HepG2 (cell line): ENCODE measurements around the gene RAB28.

Experiments
- CBFB ChIP-seq: sonication (generic); formaldehyde crosslinking; IDR thresholded peaks from 2 replicates; pipeline ENCODE4 v1.4.0; 2020; ENCODE audit warnings: missing genetic modification reagents
- EP300 ChIP-seq, 3 experiments: sonication (generic) in 1 of 3; formaldehyde crosslinking in 1 of 3; IDR thresholded peaks; 2 replicates each; pipeline versions ENCODE4 v1.5.1 to v1.6.1; 2011 to 2020; ENCODE audit warnings: low read depth in 2 of 3, low read length in 2 of 3, borderline replicate concordance in 1 of 3, improper control_type of control experiment in 1 of 3, mild to moderate bottlenecking in 1 of 3, missing genetic modification reagents in 1 of 3, moderate library complexity in 1 of 3
- EZH2 ChIP-seq: conservative IDR thresholded peaks from 2 replicates; pipeline ENCODE4 v1.6.1; 2012; ENCODE audit warnings: mild to moderate bottlenecking, low read depth, low read length, moderate library complexity
- GPN1 ChIP-seq: sonication (generic); formaldehyde crosslinking; IDR thresholded peaks from 2 replicates; pipeline ENCODE4 v1.5.1; 2020; ENCODE audit warnings: missing genetic modification reagents, borderline replicate concordance
- KAT7 ChIP-seq: IDR thresholded peaks from 2 replicates; pipeline ENCODE4 v1.6.1; 2018; ENCODE audit warnings: borderline replicate concordance, missing compliant biosample characterization
- KDM5B ChIP-seq: sonication (generic); formaldehyde crosslinking; IDR thresholded peaks from 2 replicates; pipeline ENCODE4 v1.4.0; 2020; ENCODE audit warnings: missing genetic modification reagents, mild to moderate bottlenecking, borderline replicate concordance
- POLR2A ChIP-seq, 2 experiments: IDR thresholded peaks; 2 replicates each; pipeline ENCODE4 v1.6.1; 2011; ENCODE audit warnings: low read depth in 2 of 2, low read length in 2 of 2, mild to moderate bottlenecking in 1 of 2, moderate library complexity in 1 of 2; ENCODE audit not compliant: insufficient read depth in 1 of 2
- PREB ChIP-seq: sonication (generic); formaldehyde crosslinking; IDR thresholded peaks from 2 replicates; pipeline ENCODE4 v1.4.0; 2020; ENCODE audit warnings: missing genetic modification reagents
- SAFB2 ChIP-seq: sonication (generic); formaldehyde crosslinking; IDR thresholded peaks from 2 replicates; pipeline ENCODE4 v1.5.1; 2020; ENCODE audit warnings: missing genetic modification reagents, low read depth, mild to moderate bottlenecking, borderline replicate concordance
- TAF1 ChIP-seq: sonication (generic); formaldehyde crosslinking; IDR thresholded peaks from 2 replicates; pipeline ENCODE4 v1.4.0; 2020; ENCODE audit warnings: missing genetic modification reagents
- ZBTB43 ChIP-seq: sonication (generic); formaldehyde crosslinking; conservative IDR thresholded peaks from 2 replicates; pipeline ENCODE4 v1.4.0; 2020; ENCODE audit warnings: missing genetic modification reagents
- ZNF484 ChIP-seq: sonication (generic); formaldehyde crosslinking; IDR thresholded peaks from 2 replicates; pipeline ENCODE4 v1.5.1; 2020; ENCODE audit warnings: mild to moderate bottlenecking, low read depth, missing genetic modification reagents, borderline replicate concordance
- ZSCAN25 ChIP-seq: sonication (generic); formaldehyde crosslinking; IDR thresholded peaks from 2 replicates; pipeline ENCODE4 v1.8.0; 2022; ENCODE audit warnings: mild to moderate bottlenecking, missing genetic modification reagents

GRCh38 chr4:13403833-13404232 is 80.3 kb downstream of the RAB28 start:
- TF ChIP-seq GPN1 (CRISPR knock-in tag): no peak
- TF ChIP-seq EZH2: no peak
- TF ChIP-seq SAFB2 (CRISPR knock-in tag): no peak
- TF ChIP-seq ZNF484 (CRISPR knock-in tag): no peak
- TF ChIP-seq KDM5B (CRISPR knock-in tag): no peak
- TF ChIP-seq CBFB (CRISPR knock-in tag): no peak
- no peak for TF ChIP-seq ZSCAN25 (CRISPR knock-in tag)
- no peak for TF ChIP-seq ZBTB43 (CRISPR knock-in tag)
- no peak for TF ChIP-seq TAF1 (CRISPR knock-in tag)
- TF ChIP-seq EP300 (IDR thresholded peaks at IDR 0.05; ENCODE audit: low read depth in 2 of 2, low read length in 2 of 2): no peak
- no peak for TF ChIP-seq EP300 (CRISPR knock-in tag; IDR thresholded peaks at IDR 0.05; ENCODE audit: borderline replicate concordance)
- TF ChIP-seq PREB (CRISPR knock-in tag): no peak
- no peak for TF ChIP-seq POLR2A (IDR thresholded peaks at IDR 0.05; ENCODE audit: insufficient read depth in 1 of 2, low read depth in 2 of 2, low read length in 2 of 2)
- TF ChIP-seq KAT7 (CRISPR knock-in tag): no peak
